Muscle of leg (tissue), 11 donors: ENCODE data around the gene PCDHB13. TPM values are rescaled to one million over a fixed set of nuclear protein-coding genes. Genes with fewer than 3 reads are reported as not detected.
"Not testable (repeated sequence)": the region's sequence is repeated elsewhere in the genome, so short reads cannot be mapped to it uniquely, and the experiment has no call there.

ENCODE experiments used
- DNase-seq: peaks from one replicate; pipeline ENCODE4 v3.0.0; 2013
- H3K27ac ChIP-seq: one replicate; pipeline ENCODE4 v1.5.1; 2013; ENCODE audit warnings: mild to moderate bottlenecking, low read length, control low read depth
- H3K27me3 ChIP-seq: one replicate; pipeline ENCODE4 v1.6.1; 2013; ENCODE audit warnings: low read length; ENCODE audit not compliant: control insufficient read depth, insufficient read depth
- H3K36me3 ChIP-seq: one replicate; pipeline ENCODE4 v1.6.1; 2013; ENCODE audit warnings: low read length; ENCODE audit not compliant: control insufficient read depth, insufficient read depth
- H3K4me1 ChIP-seq: one replicate; pipeline ENCODE4 v1.6.1; 2013; ENCODE audit warnings: low read length; ENCODE audit not compliant: control insufficient read depth, insufficient read depth
- H3K4me3 ChIP-seq: one replicate; pipeline ENCODE4 v1.5.1; 2013; ENCODE audit warnings: low read length, control low read depth
- H3K9me3 ChIP-seq: replicated peaks from 2 replicates; pipeline ENCODE4 v1.6.1; 2013; ENCODE audit warnings: low read depth, low read length; ENCODE audit not compliant: control insufficient read depth
- WGBS: methylation state at CpG from one replicate; pipeline ENCODE4 v1.1.5; 2013; ENCODE audit warnings: missing lambda C conversion rate; ENCODE audit not compliant: insufficient coverage; 5-methylcytosine and 5-hydroxymethylcytosine counted together
- polyA plus RNA-seq, 8 donors: library from polyadenylated mRNA; unstranded; fragments of 120-200 nt; gene quantifications; one replicate each; pipeline versions ENCODE4 v1.2.1 to v1.2.3, GENCODE V29; 2013; ENCODE audit warnings: inconsistent platforms in 1 of 8, low replicate concordance in 1 of 8; ENCODE audit not compliant: insufficient read length in 8 of 8, insufficient read depth in 1 of 8
- total RNA-seq: library from RNA; stranded (reverse); fragments of 120-200 nt; gene quantifications from one replicate; pipeline ENCODE4 v1.2.4, GENCODE V29; 2013

PCDHB13 gene
- total and polyA plus RNA-seq, 9 donors, result 1.6 to 4.5 (median 2.6) TPM

DNA sequence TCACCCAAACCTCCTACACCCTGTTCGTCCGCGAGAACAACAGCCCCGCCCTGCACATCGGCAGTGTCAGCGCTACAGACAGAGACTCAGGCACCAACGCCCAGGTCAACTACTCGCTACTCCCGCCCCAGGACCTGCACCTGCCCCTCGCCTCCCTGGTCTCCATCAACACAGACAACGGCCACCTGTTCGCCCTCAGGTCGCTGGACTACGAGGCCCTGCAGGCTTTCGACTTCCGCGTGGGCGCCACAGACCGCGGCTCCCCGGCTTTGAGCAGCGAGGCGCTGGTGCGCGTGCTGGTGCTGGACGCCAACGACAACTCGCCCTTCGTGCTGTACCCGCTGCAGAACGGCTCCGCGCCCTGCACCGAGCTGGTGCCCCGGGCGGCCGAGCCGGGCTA is 12.6 kb upstream of the PCDHB13 start:
- WGBS, result 26% methylated on average over 8 of the region's 38 CpGs
- not testable (repeated sequence) for H3K36me3 ChIP-seq, H3K27me3 ChIP-seq, DNase-seq, H3K4me3 ChIP-seq, H3K27ac ChIP-seq, H3K4me1 ChIP-seq
- H3K9me3 ChIP-seq, result peaks cover 29% of the 10 kb centered on the region

DNA sequence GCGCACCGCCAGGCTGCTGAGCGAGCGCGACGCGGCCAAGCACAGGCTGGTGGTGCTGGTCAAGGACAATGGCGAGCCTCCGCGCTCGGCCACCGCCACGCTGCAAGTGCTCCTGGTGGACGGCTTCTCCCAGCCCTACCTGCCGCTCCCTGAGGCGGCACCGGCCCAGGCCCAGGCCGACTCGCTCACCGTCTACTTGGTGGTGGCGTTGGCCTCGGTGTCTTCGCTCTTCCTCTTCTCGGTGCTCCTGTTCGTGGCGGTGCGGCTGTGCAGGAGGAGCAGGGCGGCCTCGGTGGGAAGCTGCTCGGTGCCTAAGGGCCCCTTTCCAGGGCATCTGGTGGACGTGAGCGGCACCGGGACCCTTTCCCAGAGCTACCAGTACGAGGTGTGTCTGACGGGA is 12.1 kb upstream of the PCDHB13 start:
- 26% methylated on average over 23 of the region's 35 CpGs for WGBS
- not testable (repeated sequence) for H3K27ac ChIP-seq, DNase-seq, H3K36me3 ChIP-seq, H3K4me3 ChIP-seq, H3K27me3 ChIP-seq, H3K4me1 ChIP-seq
- peaks cover 27% of the 10 kb centered on the region for H3K9me3 ChIP-seq

DNA sequence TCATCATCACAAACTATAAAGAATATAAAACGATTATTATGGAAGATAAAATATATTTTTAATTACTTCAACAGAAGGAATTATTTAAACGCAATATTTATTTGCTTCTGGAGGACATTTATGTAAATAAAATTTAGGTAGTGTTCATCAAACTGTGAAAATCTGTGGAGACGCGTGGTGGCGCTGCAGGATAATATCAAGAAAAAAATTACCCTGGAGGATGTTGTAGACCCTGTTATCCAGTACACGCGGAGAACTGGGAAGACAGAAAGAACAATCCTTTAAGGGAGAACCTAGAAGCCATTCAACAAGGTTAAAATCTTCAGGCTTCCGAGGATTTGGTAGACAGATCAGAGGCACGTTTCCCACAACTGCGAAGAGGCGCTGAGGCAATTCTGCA is 5.2 kb upstream of the PCDHB13 start, which contains the start of gene PCDHB12:
TSS of gene PCDHB12 (plus strand) at position 242 of the 400 bp plus-strand sequence. CDS start 189 bp downstream, outside the sequence.
- no peaks in the 10 kb centered on the region for H3K36me3 ChIP-seq
- peak within 1 kb of the TSS; percentile 11 for H3K4me3 ChIP-seq
- peaks cover 35% of the 10 kb centered on the region for H3K9me3 ChIP-seq
- H3K27me3 ChIP-seq, result peaks cover 7% of the 10 kb centered on the region
- peak; percentile 8 for DNase-seq
- H3K27ac ChIP-seq, result no peak within 1 kb of the TSS
- WGBS, result 17% methylated on average over 9 of the region's 11 CpGs
- no peaks in the 10 kb centered on the region for H3K4me1 ChIP-seq

DNA sequence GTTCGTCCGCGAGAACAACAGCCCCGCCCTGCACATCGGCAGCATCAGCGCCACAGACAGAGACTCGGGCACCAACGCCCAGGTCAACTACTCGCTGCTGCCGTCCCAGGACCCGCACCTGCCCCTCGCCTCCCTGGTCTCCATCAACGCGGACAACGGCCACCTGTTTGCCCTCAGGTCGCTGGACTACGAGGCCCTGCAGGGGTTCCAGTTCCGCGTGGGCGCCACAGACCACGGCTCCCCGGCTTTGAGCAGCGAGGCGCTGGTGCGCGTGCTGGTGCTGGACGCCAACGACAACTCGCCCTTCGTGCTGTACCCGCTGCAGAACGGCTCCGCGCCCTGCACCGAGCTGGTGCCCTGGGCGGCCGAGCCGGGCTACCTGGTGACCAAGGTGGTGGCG is 3.4 kb upstream of the PCDHB13 start:
- WGBS, result 31% methylated on average over 16 of the region's 39 CpGs
- not testable (repeated sequence) for H3K4me3 ChIP-seq, H3K36me3 ChIP-seq, H3K27me3 ChIP-seq, H3K4me1 ChIP-seq, H3K27ac ChIP-seq, DNase-seq
- H3K9me3 ChIP-seq, result peaks cover 43% of the 10 kb centered on the region

DNA sequence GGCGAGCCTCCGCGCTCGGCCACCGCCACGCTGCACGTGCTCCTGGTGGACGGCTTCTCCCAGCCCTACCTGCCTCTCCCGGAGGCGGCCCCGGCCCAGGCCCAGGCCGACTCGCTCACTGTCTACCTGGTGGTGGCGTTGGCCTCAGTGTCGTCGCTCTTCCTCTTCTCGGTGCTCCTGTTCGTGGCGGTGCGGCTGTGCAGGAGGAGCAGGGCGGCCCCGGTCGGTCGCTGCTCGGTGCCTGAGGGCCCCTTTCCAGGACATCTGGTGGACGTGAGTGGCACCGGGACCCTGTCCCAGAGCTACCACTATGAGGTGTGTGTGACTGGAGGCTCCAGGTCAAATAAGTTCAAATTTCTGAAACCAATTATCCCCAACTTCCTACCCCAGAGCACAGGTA is 2.9 kb upstream of the PCDHB13 start:
- peaks cover 42% of the 10 kb centered on the region for H3K9me3 ChIP-seq
- H3K4me1 ChIP-seq, H3K27ac ChIP-seq, H3K4me3 ChIP-seq, H3K36me3 ChIP-seq, H3K27me3 ChIP-seq, DNase-seq: not testable (repeated sequence)
- 19% methylated on average over 8 of the region's 27 CpGs for WGBS

DNA sequence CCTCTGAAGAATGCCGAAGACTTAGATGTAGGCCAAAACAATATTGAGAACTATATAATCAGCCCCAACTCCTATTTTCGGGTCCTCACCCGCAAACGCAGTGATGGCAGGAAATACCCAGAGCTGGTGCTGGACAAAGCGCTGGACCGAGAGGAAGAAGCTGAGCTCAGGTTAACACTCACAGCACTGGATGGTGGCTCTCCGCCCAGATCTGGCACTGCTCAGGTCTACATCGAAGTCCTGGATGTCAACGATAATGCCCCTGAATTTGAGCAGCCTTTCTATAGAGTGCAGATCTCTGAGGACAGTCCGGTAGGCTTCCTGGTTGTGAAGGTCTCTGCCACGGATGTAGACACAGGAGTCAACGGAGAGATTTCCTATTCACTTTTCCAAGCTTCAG is 864 bp downstream of the PCDHB13 start:
- DNase-seq, H3K4me3 ChIP-seq, H3K4me1 ChIP-seq, H3K27me3 ChIP-seq, H3K36me3 ChIP-seq, H3K27ac ChIP-seq: not testable (repeated sequence)
- H3K9me3 ChIP-seq, result peaks cover 42% of the 10 kb centered on the region
- 56% methylated on average over 3 of the region's 12 CpGs for WGBS

DNA sequence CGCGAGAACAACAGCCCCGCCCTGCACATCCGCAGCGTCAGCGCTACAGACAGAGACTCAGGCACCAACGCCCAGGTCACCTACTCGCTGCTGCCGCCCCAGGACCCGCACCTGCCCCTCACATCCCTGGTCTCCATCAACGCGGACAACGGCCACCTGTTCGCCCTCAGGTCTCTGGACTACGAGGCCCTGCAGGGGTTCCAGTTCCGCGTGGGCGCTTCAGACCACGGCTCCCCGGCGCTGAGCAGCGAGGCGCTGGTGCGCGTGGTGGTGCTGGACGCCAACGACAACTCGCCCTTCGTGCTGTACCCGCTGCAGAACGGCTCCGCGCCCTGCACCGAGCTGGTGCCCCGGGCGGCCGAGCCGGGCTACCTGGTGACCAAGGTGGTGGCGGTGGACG is 1.8 kb downstream of the PCDHB13 start:
- DNase-seq, H3K27me3 ChIP-seq, H3K27ac ChIP-seq, H3K36me3 ChIP-seq, H3K4me3 ChIP-seq, H3K4me1 ChIP-seq: not testable (repeated sequence)
- H3K9me3 ChIP-seq, result peaks cover 38% of the 10 kb centered on the region
- 29% methylated on average over 21 of the region's 40 CpGs for WGBS

DNA sequence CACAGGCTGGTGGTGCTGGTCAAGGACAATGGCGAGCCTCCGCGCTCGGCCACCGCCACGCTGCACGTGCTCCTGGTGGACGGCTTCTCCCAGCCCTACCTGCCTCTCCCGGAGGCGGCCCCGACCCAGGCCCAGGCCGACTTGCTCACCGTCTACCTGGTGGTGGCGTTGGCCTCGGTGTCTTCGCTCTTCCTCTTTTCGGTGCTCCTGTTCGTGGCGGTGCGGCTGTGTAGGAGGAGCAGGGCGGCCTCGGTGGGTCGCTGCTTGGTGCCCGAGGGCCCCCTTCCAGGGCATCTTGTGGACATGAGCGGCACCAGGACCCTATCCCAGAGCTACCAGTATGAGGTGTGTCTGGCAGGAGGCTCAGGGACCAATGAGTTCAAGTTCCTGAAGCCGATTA is 2.3 kb downstream of the PCDHB13 start:
- not testable (repeated sequence) for H3K4me3 ChIP-seq

DNA sequence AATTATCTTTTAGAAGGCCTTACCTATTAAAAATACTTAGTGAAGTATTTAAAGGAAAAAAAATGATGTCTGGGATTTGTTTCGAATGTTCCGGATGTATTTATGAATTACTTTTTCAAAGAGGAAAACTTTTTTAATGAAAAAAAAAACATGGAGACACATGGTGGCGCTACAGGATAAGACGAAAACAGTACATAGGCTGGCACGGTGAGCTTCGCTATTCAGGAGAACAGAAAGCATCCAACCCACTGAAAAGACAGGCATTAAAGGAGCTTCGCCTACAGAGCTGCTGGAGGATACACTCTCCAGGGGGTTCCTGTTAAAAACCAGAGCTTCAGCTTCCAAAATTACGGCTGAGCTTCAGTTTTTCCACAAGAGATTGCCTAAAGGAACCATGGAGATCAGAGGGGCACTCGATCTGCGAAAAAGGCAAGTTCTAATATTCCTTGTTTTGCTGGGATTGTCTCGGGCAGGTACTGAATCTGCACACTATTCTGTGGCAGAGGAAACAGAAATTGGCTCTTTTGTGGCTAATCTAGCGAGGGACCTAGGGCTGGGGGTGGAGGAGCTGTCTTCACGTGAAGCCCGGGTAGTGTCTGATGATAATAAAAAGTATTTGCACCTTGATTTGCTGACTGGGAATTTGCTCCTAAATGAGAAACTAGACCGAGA is 9.5 kb downstream of the PCDHB13 start, which contains the start of gene PCDHB14:
TSS of gene PCDHB14 (plus strand) at position 232 of the 672 bp plus-strand sequence. CDS start at position 395, 163 bp downstream.
- DNase-seq, result peak; percentile 39
- H3K9me3 ChIP-seq, result peaks cover 33% of the 10 kb centered on the region
- 18% methylated on average over 12 of the region's 15 CpGs for WGBS
- no peak within 1 kb of the TSS for H3K27ac ChIP-seq
- no peaks in the 10 kb centered on the region for H3K4me1 ChIP-seq
- H3K36me3 ChIP-seq, result no peaks in the 10 kb centered on the region
- no peaks in the 10 kb centered on the region for H3K27me3 ChIP-seq
- peak within 1 kb of the TSS; percentile 34 for H3K4me3 ChIP-seq

More for the DNA sequence above, 2.3 kb downstream of the PCDHB13 start:
- DNase-seq, H3K27ac ChIP-seq, H3K27me3 ChIP-seq, H3K4me1 ChIP-seq, H3K36me3 ChIP-seq: not testable (repeated sequence)
- WGBS, result 35% methylated on average over 10 of the region's 26 CpGs
- H3K9me3 ChIP-seq, result peaks cover 40% of the 10 kb centered on the region

DNA sequence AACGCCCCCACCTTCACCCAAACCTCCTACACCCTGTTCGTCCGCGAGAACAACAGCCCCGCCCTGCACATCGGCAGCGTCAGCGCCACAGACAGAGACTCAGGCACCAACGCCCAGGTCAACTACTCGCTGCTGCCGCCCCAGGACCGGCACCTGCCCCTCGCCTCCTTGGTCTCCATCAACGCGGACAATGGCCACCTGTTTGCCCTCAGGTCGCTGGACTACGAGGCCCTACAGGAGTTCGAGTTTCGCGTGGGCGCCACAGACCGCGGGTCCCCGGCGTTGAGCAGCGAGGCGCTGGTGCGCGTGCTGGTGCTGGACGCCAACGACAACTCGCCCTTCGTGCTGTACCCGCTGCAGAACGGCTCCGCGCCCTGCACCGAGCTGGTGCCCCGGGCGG is 11.1 kb downstream of the PCDHB13 start:
- not testable (repeated sequence) for H3K27me3 ChIP-seq, H3K4me3 ChIP-seq, DNase-seq, H3K36me3 ChIP-seq, H3K4me1 ChIP-seq, H3K27ac ChIP-seq
- H3K9me3 ChIP-seq, result peaks cover 30% of the 10 kb centered on the region
- WGBS, result 17% methylated on average over 11 of the region's 40 CpGs
